ENCODE data around the gene PHACTR1.

GRCh38 chr6:13284646-13285045 is 568.1 kb downstream of the PHACTR1 start:
- TF ChIP-seq CTCF (IDR thresholded peaks at IDR 0.05; ENCODE audit: low read depth, low read length, missing input control) (no peak), YY1 (IDR thresholded peaks at IDR 0.05) (no peak), NR2F2 (IDR thresholded peaks at IDR 0.05) (no peak)

All from liver (tissue), 3 donors.